HepG2 (cell line): Measurements from ENCODE around the gene CEP128. TPM values are rescaled to one million over a fixed set of nuclear protein-coding genes. Genes with fewer than 3 reads are reported as not detected.

Source experiments
- ATAC-seq: fragments of 200-7000 bp; cut with Tn5 transposase; 3 replicates; pipeline ENCODE4 v1.9.1; 2020; ENCODE audit warnings: mild to moderate bottlenecking, moderate library complexity
- BruUV-seq: library from RNA; stranded (reverse); fragments of 400-500 nt; replicated peaks from 2 replicates; lab custom pipeline; 2021; lab: Mats Ljungman, UMichigan
- CTCF ChIA-PET: fragments of 300-600 bp; formaldehyde crosslinking; extraction: SDS; loops from one replicate; lab custom pipeline; 2021; ENCODE audit warnings: low total read pairs, inconsistent platforms, low intra/inter-chr PET ratio; lab: Yijun Ruan, JAX
- POLR2A ChIA-PET: fragments of 350-600 bp; sonication (Branson Sonifier 250); formaldehyde crosslinking; loops from one replicate; lab custom pipeline; 2020; ENCODE audit warnings: antibody characterized with exemption, inconsistent platforms; lab: Yijun Ruan, JAX
- DNase-seq: peaks from one replicate; pipeline ENCODE4 v3.0.0-alpha.2; 2015; ENCODE audit warnings: low spot score
- FAIRE-seq: peaks from 3 replicates; lab custom pipeline; 2011; peaks lifted over from hg19 to GRCh38; lab: Jason Lieb, UNC
- H2AFZ ChIP-seq: one replicate; pipeline ENCODE4 v1.6.1; 2011; ENCODE audit warnings: low read length, inconsistent platforms
- H3K27ac ChIP-seq: fragments of 300-600 bp; 3 replicates; pipeline ENCODE4 v1.8.0; 2011; ENCODE audit warnings: mixed run types, mild to moderate bottlenecking, mixed read lengths, low read length, inconsistent platforms; ENCODE audit not compliant: insufficient read depth; ENCODE audit errors: extremely low read length
- H3K27me3 ChIP-seq, 2 experiments: fragments of 200-600 bp in 1 of 2; 2 replicates in 1 of 2; 3 replicates in 1 of 2; pipeline versions ENCODE4 v1.6.0 to v1.8.0; 2011; ENCODE audit warnings: low read length in 2 of 2, mild to moderate bottlenecking in 2 of 2, moderate library complexity in 2 of 2, inconsistent platforms in 1 of 2; ENCODE audit not compliant: insufficient read depth in 2 of 2, control insufficient read depth in 1 of 2
- H3K36me3 ChIP-seq, 2 experiments: fragments of 200-600 bp in 1 of 2; replicated peaks in 1 of 2; 2 replicates in 1 of 2; 3 replicates in 1 of 2; pipeline versions ENCODE4 v1.5.1 to v1.8.0; 2011; ENCODE audit warnings: low read length in 2 of 2, inconsistent platforms in 1 of 2; ENCODE audit not compliant: insufficient read depth in 2 of 2, control insufficient read depth in 1 of 2
- H3K4me1 ChIP-seq: 2 replicates; pipeline ENCODE4 v1.5.1; 2012; ENCODE audit warnings: low read length, inconsistent platforms; ENCODE audit not compliant: insufficient read depth
- H3K4me2 ChIP-seq: 2 replicates; pipeline ENCODE4 v1.6.0; 2011; ENCODE audit warnings: low read depth, low read length, inconsistent platforms
- H3K4me3 ChIP-seq, 3 experiments: fragments of 200-600 bp in 1 of 3; sonication (generic), shearing (Covaris generic) in 1 of 3; replicated peaks in 1 of 3; 2 replicates each; pipeline ENCODE4 v1.5.1; 2011 to 2016; ENCODE audit warnings: low read length in 3 of 3, inconsistent platforms in 2 of 3, low read depth in 2 of 3, mild to moderate bottlenecking in 2 of 3, control low read depth in 1 of 3, mixed read lengths in 1 of 3; ENCODE audit not compliant: insufficient read depth in 1 of 3
- H3K79me2 ChIP-seq: one replicate; pipeline ENCODE4 v1.6.1; 2011; ENCODE audit warnings: low read length, inconsistent platforms; ENCODE audit not compliant: insufficient read depth
- H3K9ac ChIP-seq: 2 replicates; pipeline ENCODE4 v1.6.0; 2011; ENCODE audit warnings: mild to moderate bottlenecking, low read depth, low read length, inconsistent platforms; ENCODE audit not compliant: insufficient read depth
- H3K9me3 ChIP-seq: 2 replicates; pipeline ENCODE4 v1.5.1; 2012; ENCODE audit warnings: mild to moderate bottlenecking, low read length
- H4K20me1 ChIP-seq: 2 replicates; pipeline ENCODE4 v1.6.0; 2011; ENCODE audit warnings: inconsistent platforms, mild to moderate bottlenecking, low read length, moderate library complexity; ENCODE audit not compliant: insufficient read depth
- ESRRA ChIP-seq: sonication (generic); formaldehyde crosslinking; IDR thresholded peaks from 2 replicates; pipeline ENCODE4 v1.5.1; 2020; ENCODE audit warnings: mild to moderate bottlenecking, low read depth, missing genetic modification reagents
- GABPA ChIP-seq, 2 experiments: IDR thresholded peaks; 2 replicates each; pipeline ENCODE4 v1.6.1; 2011 to 2016; ENCODE audit warnings: low read depth in 2 of 2, low read length in 1 of 2, missing biosample characterization in 1 of 2, missing genetic modification characterization in 1 of 2
- HHEX ChIP-seq: IDR thresholded peaks from 2 replicates; pipeline ENCODE4 v1.6.1; 2016; ENCODE audit warnings: control low read depth
- HNRNPK ChIP-seq: fragments of 200-400 bp; formaldehyde crosslinking; IDR thresholded peaks from 2 replicates; pipeline ENCODE4 v1.6.1; 2018; ENCODE audit warnings: low read length, low read depth, moderate library complexity, mild to moderate bottlenecking; ENCODE audit not compliant: poor library complexity, severe bottlenecking
- IRX3 ChIP-seq: sonication (generic); formaldehyde crosslinking; IDR thresholded peaks from 2 replicates; pipeline ENCODE4 v1.8.1; 2023; ENCODE audit warnings: mild to moderate bottlenecking, low read depth, missing genetic modification reagents, borderline replicate concordance
- MBNL3 ChIP-seq: fragments of 250-450 bp; sonication (Bioruptor Pico); conservative IDR thresholded peaks from 2 replicates; pipeline ENCODE4 v1.8.0; 2022; ENCODE audit warnings: mild to moderate bottlenecking, inconsistent platforms
- ZNF138 ChIP-seq: sonication (generic); formaldehyde crosslinking; IDR thresholded peaks from 2 replicates; pipeline ENCODE4 v1.5.0; 2020; ENCODE audit warnings: mild to moderate bottlenecking, low read depth, missing genetic modification reagents
- ZNF224 ChIP-seq: sonication (generic); formaldehyde crosslinking; IDR thresholded peaks from 2 replicates; pipeline ENCODE4 v1.5.0; 2020; ENCODE audit warnings: mild to moderate bottlenecking, missing genetic modification reagents
- ZNF326 ChIP-seq: sonication (generic); formaldehyde crosslinking; IDR thresholded peaks from 2 replicates; pipeline ENCODE4 v1.4.0; 2020; ENCODE audit warnings: missing genetic modification reagents, borderline replicate concordance
- ZNF496 ChIP-seq: sonication (generic); formaldehyde crosslinking; IDR thresholded peaks from 2 replicates; pipeline ENCODE4 v1.8.1; 2023; ENCODE audit warnings: mild to moderate bottlenecking, moderate library complexity, missing genetic modification reagents; ENCODE audit not compliant: insufficient replicate concordance
- ZNF816 ChIP-seq: sonication (generic); formaldehyde crosslinking; IDR thresholded peaks from 2 replicates; pipeline ENCODE4 v1.8.0; 2022; ENCODE audit warnings: missing genetic modification reagents, mild to moderate bottlenecking, borderline replicate concordance
- ZSCAN30 ChIP-seq: sonication (generic); formaldehyde crosslinking; IDR thresholded peaks from 2 replicates; pipeline ENCODE4 v1.5.0; 2020; ENCODE audit warnings: mild to moderate bottlenecking, missing genetic modification reagents
- WGBS: methylation state at CpG from one replicate; pipeline ENCODE4 v1.1.6; 2017; ENCODE audit warnings: low lambda C conversion rate; 5-methylcytosine and 5-hydroxymethylcytosine counted together
- in situ Hi-C: cut with HindIII; loops from 2 replicates; pipeline ENCODE4 v1.10.0; 2017; ENCODE audit warnings: low pct_unique_long_range_greater_than_20kb; ENCODE audit not compliant: extremely low pct_ligation_motif_present
- intact Hi-C: fragments of 100-400 bp; cut with micrococcal nuclease; formaldehyde crosslinking; loops from one replicate; pipeline ENCODE4 v1.10.0; 2022; ENCODE audit not compliant: unreplicated experiment
- polyA plus RNA-seq, 8 experiments: library from polyadenylated mRNA; depleted of rRNA in 3 of 8; stranded (reverse) in 7 of 8; unstranded in 1 of 8; fragments of >200 nt; fragmentation: Illumina TruSeq in 4 of 8; extraction: Trizol in 4 of 8; gene quantifications; 2 replicates each; pipeline versions ENCODE4 v1.2.1 to v1.2.3, GENCODE V29; 2011 to 2016; ENCODE audit warnings: low read depth in 4 of 8, missing spikeins in 1 of 8, mixed read lengths in 1 of 8; ENCODE audit not compliant: insufficient read depth in 1 of 8
- total RNA-seq, 5 experiments: library from RNA; depleted of rRNA; stranded (reverse); fragments of >200 nt; fragmentation: Illumina TruSeq; extraction: Trizol; gene quantifications; 2 replicates each; pipeline ENCODE4 v1.2.3, GENCODE V29; 2016; ENCODE audit warnings: low read depth in 1 of 5
- TF ChIP-seq, protein P1 (sequence below): sonication (generic); formaldehyde crosslinking; IDR thresholded peaks from 2 replicates; pipeline ENCODE4 v1.8.0; 2022; ENCODE audit warnings: missing genetic modification reagents, mild to moderate bottlenecking, inconsistent platforms, borderline replicate concordance
- TF ChIP-seq, protein P2 (sequence below): sonication (generic); formaldehyde crosslinking; IDR thresholded peaks from 2 replicates; pipeline ENCODE4 v1.8.0; 2023; ENCODE audit warnings: mild to moderate bottlenecking, missing genetic modification reagents
- TF ChIP-seq, protein P3 (sequence below): sonication (generic); formaldehyde crosslinking; IDR thresholded peaks from 2 replicates; pipeline ENCODE4 v1.8.1; 2023; ENCODE audit warnings: missing genetic modification reagents, mild to moderate bottlenecking, borderline replicate concordance
- TF ChIP-seq, protein P4 (sequence below): sonication (generic); formaldehyde crosslinking; IDR thresholded peaks from 2 replicates; pipeline ENCODE4 v1.4.0; 2020; ENCODE audit warnings: mild to moderate bottlenecking, missing genetic modification reagents

CEP128 gene
- total and polyA plus RNA-seq, 2 of the 13 experiments (the other 11 are each of a cell fraction or from before 2014, with no cell fraction given) = 1.3 to 7.5 TPM

DNA sequence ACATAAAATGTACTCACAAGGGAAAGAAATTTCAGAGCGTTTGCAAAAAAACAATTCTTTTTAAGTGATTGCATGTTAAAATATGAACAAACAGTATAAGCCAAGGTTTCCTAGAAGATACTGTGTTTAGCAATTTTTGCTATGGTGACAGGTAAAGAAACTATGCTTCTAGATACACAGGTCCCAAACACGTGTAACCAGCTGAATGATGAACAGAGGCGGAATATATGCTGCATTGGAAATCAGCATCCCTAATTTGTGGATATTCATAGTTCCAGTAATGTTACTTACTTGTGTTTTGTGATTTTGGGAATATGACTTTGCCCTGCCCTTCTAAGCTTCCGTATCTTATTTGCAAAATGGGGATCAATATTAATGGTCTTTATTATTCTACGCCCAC lies 403.9 kb downstream of the CEP128 start:
- in situ Hi-C loops = no loop called here

More for the DNA sequence above, 403.9 kb downstream of the CEP128 start:
- H4K20me1 ChIP-seq = no peaks in the 10 kb centered on the region
- H3K27me3 ChIP-seq = no peaks in the 10 kb centered on the region
- no peak overlapping the region for H2AFZ ChIP-seq
- no peaks in the 10 kb centered on the region for H3K36me3 ChIP-seq
- ChIA-PET CTCF (no interaction called here), POLR2A (no interaction called here)
- intact Hi-C loops = loop anchor here (5.0 kb wide), 1 partner anchor 70 kb away; no protein-coding TSS in a partner anchor
- no peaks in the 10 kb centered on the region for H3K9me3 ChIP-seq
- no peak overlapping the region for H3K27ac ChIP-seq
- FAIRE-seq (no peak), ATAC-seq (no peak), DNase-seq (no peak)
- no peak overlapping the region for H3K4me3 ChIP-seq
- WGBS = 92% methylated on average over 5 of the region's 5 CpGs
- no TSS peak for BruUV-seq
- H3K4me1 ChIP-seq = no peaks in the 10 kb centered on the region
- TF ChIP-seq ZNF816 (CRISPR knock-in tag) (no peak), HNRNPK (no peak), GABPA (IDR thresholded peaks at IDR 0.05; ENCODE audit: low read depth, low read length) (no peak), GABPA (CRISPR knock-in tag; IDR thresholded peaks at IDR 0.05; ENCODE audit: low read depth) (no peak), ZSCAN30 (CRISPR knock-in tag) (no peak), IRX3 (no peak), ESRRA (CRISPR knock-in tag) (no peak), HHEX (no peak), ZNF138 (CRISPR knock-in tag) (no peak), ZNF326 (CRISPR knock-in tag) (no peak), ZNF496 (CRISPR knock-in tag) (no peak), MBNL3 (CRISPR knock-in tag) (no peak), ZNF224 (CRISPR knock-in tag) (no peak)
- TF ChIP-seq, protein P1, sequence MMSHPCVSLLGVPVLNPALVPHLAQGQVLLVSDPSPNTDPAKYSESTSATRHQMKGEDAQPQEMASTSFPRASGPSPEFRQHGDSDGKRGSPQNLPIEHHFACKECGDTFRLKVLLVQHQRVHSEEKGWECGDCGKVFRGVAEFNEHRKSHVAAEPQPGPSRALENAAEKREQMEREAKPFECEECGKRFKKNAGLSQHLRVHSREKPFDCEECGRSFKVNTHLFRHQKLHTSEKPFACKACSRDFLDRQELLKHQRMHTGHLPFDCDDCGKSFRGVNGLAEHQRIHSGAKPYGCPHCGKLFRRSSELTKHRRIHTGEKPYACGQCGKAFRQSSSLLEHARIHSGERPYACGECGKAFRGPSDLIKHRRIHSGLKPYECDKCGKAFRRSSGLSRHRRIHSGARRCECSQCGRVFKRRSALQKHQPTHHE = no peak
- TF ChIP-seq, protein P2, sequence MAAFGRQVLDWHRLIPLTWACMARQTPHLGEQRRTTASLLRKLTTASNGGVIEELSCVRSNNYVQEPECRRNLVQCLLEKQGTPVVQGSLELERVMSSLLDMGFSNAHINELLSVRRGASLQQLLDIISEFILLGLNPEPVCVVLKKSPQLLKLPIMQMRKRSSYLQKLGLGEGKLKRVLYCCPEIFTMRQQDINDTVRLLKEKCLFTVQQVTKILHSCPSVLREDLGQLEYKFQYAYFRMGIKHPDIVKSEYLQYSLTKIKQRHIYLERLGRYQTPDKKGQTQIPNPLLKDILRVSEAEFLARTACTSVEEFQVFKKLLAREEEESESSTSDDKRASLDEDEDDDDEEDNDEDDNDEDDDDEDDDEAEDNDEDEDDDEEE (CRISPR knock-in tag) = no peak
- TF ChIP-seq, protein P3, sequence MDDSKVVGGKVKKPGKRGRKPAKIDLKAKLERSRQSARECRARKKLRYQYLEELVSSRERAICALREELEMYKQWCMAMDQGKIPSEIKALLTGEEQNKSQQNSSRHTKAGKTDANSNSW (CRISPR knock-in tag) = no peak
- TF ChIP-seq, protein P4, sequence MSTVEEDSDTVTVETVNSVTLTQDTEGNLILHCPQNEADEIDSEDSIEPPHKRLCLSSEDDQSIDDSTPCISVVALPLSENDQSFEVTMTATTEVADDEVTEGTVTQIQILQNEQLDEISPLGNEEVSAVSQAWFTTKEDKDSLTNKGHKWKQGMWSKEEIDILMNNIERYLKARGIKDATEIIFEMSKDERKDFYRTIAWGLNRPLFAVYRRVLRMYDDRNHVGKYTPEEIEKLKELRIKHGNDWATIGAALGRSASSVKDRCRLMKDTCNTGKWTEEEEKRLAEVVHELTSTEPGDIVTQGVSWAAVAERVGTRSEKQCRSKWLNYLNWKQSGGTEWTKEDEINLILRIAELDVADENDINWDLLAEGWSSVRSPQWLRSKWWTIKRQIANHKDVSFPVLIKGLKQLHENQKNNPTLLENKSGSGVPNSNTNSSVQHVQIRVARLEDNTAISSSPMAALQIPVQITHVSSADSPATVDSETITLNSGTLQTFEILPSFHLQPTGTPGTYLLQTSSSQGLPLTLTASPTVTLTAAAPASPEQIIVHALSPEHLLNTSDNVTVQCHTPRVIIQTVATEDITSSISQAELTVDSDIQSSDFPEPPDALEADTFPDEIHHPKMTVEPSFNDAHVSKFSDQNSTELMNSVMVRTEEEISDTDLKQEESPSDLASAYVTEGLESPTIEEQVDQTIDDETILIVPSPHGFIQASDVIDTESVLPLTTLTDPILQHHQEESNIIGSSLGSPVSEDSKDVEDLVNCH (CRISPR knock-in tag) = no peak
- no peaks in the 10 kb centered on the region for H3K79me2 ChIP-seq
- no peak overlapping the region for H3K9ac ChIP-seq
- H3K4me2 ChIP-seq = no peak overlapping the region
